AG09309 (cell line): ENCODE results near the gene SPATS2.

Experiments used
- DNase-seq: peaks from one replicate; pipeline ENCODE4 v3.0.0-alpha.2; 2010; ENCODE audit warnings: low read depth
- H3K4me3 ChIP-seq: 2 replicates; pipeline ENCODE4 v1.5.1; 2011; ENCODE audit warnings: mild to moderate bottlenecking, low read depth, low read length, moderate library complexity; ENCODE audit not compliant: control insufficient read depth
- CTCF ChIP-seq: IDR thresholded peaks from 2 replicates; pipeline ENCODE4 v1.5.1; 2011; ENCODE audit warnings: mild to moderate bottlenecking, low read depth, low read length, inconsistent platforms; ENCODE audit not compliant: insufficient read depth, control insufficient read depth; ENCODE audit errors: missing control alignments

Gene SPATS2

GRCh38 chr12:49346659-49347310 is 20.5 kb upstream of the SPATS2 start, which contains the start of gene DNAJC22:
TSS of gene DNAJC22 (plus strand) at chr12:49346888. CDS start at chr12:49348873, 1,985 bp downstream.
- no peak for TF ChIP-seq CTCF
- no peak for DNase-seq
- H3K4me3 ChIP-seq = peak within 1 kb of the TSS; percentile 43

GRCh38 chr12:49347311-49348193 is 19.7 kb upstream of the SPATS2 start:
- TF ChIP-seq CTCF = peak; percentile 90
- peak overlapping the region; percentile 41 for H3K4me3 ChIP-seq
- DNase-seq = no peak

- no peak for TF ChIP-seq CTCF
- no peak overlapping the region for H3K4me3 ChIP-seq
- DNase-seq = no peak
These were observed 18.5 kb upstream of the SPATS2 start for GRCh38 chr12:49348781-49349180.

DNA sequence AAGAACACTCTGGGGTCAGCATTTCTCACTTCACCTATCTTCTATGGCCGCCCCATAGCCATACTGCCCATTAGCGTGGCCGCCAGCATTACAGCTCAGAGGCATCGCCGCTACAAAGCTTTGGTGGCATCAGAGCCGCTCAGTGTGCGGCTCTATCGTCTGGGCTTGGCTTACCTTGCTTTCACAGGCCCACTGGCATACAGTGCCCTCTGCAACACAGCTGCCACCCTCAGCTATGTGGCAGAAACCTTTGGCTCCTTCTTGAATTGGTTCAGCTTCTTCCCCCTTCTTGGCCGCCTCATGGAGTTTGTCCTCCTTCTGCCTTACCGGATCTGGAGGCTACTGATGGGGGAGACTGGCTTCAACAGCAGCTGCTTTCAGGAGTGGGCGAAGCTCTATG is 18.0 kb upstream of the SPATS2 start:
- no peak for TF ChIP-seq CTCF
- no peak overlapping the region for H3K4me3 ChIP-seq
- no peak for DNase-seq

DNA sequence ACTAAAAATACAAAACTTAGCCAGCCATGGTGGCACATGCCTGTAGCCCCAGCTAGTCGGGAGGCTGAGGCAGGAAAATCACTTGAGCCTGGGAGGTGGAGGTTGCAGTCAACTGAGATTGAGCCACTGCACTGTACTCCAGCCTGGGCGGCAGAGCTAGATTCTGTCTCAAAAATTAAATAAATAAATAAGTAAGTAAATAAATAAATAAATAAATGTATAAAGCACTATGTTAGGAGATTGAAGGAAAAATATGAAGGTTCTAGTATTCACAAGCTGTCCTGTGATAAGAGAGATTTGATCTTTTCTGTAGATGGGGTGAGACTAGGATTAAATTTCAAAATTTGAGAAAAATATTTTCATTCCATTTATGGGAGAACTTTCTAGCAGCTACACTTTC is 14.9 kb upstream of the SPATS2 start:
- DNase-seq = no peak
- no peak overlapping the region for H3K4me3 ChIP-seq
- TF ChIP-seq CTCF = no peak

DNA sequence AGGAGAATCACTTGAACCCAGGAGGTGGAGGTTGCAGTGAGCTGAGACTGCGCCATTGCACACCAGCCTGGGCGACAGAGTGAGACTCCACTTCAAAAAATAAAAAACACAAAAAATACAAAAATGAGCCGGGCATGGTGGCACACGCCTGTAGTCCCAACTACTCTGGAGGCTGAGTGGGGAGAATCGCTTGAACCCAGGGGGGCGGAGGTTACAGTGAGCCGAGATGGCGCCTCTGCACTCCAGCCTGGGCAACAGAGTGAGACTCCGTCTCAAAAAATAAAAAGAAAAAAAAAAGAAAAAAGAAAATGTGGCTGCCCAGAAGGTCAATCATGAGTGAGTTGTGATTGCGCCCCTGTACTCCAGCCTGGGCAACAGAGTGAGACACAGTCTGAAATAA is 11.3 kb upstream of the SPATS2 start:
- TF ChIP-seq CTCF = no peak
- DNase-seq = no peak
- no peak overlapping the region for H3K4me3 ChIP-seq
